Measurements from ENCODE around the gene KIRREL3. TPM values are rescaled to one million over a fixed set of nuclear protein-coding genes. Genes with fewer than 3 reads are reported as not detected.

KIRREL3 gene
- total and polyA plus RNA-seq, 2 experiments from 2014 or later: 16.1 to 35.6 TPM

DNA sequence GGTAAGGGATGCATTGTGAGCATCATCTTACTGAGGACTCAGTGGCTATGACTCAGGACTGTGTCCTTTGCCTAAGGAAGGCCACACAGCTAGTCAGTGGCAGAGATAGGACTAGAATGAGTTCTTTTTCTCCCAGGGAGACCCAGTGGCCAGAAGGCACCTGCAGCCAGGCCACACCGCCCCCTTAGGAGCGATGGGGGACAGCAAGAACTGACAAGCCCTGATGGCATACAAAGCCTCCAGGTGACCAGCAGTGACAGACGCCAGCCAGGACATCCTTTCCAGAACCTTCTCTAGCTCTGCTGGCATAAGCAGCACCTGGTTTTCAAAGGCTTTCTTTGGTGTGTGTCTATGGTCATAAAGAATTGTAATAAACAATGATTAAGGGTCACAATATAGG, 405.0 kb downstream of the KIRREL3 start:
- Histone ChIP-seq H2AFZ (no peak overlapping the region), H3K4me1 (ENCODE audit: insufficient read depth) (no peaks in the 10 kb centered on the region), H3K9me2 (ENCODE audit: insufficient read depth) (no peaks in the 10 kb centered on the region), H3K27me3 (replicated peaks; ENCODE audit: insufficient read depth) (no peaks in the 10 kb centered on the region), H3K9me3 (ENCODE audit: low read depth) (no peaks in the 10 kb centered on the region), H3K27ac (no peak overlapping the region), H4K20me1 (ENCODE audit: insufficient read depth) (no peaks in the 10 kb centered on the region), H3K4me2 (ENCODE audit: unreplicated experiment) (no peak overlapping the region), H3K36me3 (ENCODE audit: low read depth) (no peaks in the 10 kb centered on the region), H3F3A (ENCODE audit: insufficient read depth) (no peaks in the 10 kb centered on the region), H3K79me2 (ENCODE audit: insufficient read depth) (no peaks in the 10 kb centered on the region), H3K4me3 (no peak overlapping the region), H3K9ac (no peak overlapping the region)
- WGBS, 2 experiments (ENCODE audit: low coverage in 1 of 2, low lambda C conversion rate in 2 of 2, missing lambda C conversion rate in 2 of 2): 78 to 82% methylated on average over 3 of the region's 3 CpGs
- DNase-seq: no peak
- in situ Hi-C loops (cut with MboI): no loop called here
- TF ChIP-seq EZH2phosphoT487 (IDR thresholded peaks at IDR 0.05; ENCODE audit: insufficient read depth, low read depth) (no peak), EZH2 (IDR thresholded peaks at IDR 0.05; ENCODE audit: insufficient read depth, poor library complexity, severe bottlenecking) (no peak)

DNA sequence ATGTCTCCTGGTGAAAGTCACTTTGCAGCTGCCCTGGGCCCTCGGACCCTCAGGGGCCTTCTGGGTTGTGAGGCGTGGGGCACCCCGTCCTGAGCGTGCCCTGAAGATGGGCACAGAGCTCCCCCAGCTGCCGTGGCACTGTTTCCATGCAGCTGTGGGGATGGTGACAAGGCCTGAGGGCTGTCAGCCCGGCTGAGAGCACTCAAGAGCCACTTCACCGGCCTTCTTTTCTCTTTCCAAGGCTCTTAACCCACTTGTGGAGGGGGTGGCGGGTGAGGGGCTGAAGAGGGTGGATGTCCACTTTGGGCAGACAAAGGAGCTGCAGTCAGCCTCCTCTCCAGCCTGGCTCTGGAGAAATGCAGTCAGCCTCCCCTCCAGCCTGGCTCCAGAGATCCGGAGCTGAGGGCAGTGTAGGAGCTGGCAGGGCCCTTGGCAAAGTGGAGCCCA, 405.6 kb downstream of the KIRREL3 start:
- Histone ChIP-seq H3K79me2 (ENCODE audit: insufficient read depth) (no peaks in the 10 kb centered on the region), H3K27ac (no peak overlapping the region), H2AFZ (no peak overlapping the region), H4K20me1 (ENCODE audit: insufficient read depth) (no peaks in the 10 kb centered on the region), H3K27me3 (replicated peaks; ENCODE audit: insufficient read depth) (no peaks in the 10 kb centered on the region), H3K4me2 (ENCODE audit: unreplicated experiment) (no peak overlapping the region), H3K9me2 (ENCODE audit: insufficient read depth) (no peaks in the 10 kb centered on the region), H3K4me3 (no peak overlapping the region), H3K9ac (no peak overlapping the region), H3K4me1 (ENCODE audit: insufficient read depth) (no peaks in the 10 kb centered on the region), H3K9me3 (ENCODE audit: low read depth) (no peaks in the 10 kb centered on the region), H3F3A (ENCODE audit: insufficient read depth) (no peaks in the 10 kb centered on the region), H3K36me3 (ENCODE audit: low read depth) (no peaks in the 10 kb centered on the region)
- no peak for DNase-seq
- in situ Hi-C loops (cut with MboI): no loop called here
- 88 to 95% methylated on average over 9 of the region's 9 CpGs for WGBS, 2 experiments (ENCODE audit: low coverage in 1 of 2, low lambda C conversion rate in 2 of 2, missing lambda C conversion rate in 2 of 2)
- no peak for TF ChIP-seq EZH2phosphoT487 (IDR thresholded peaks at IDR 0.05; ENCODE audit: insufficient read depth, low read depth)
- TF ChIP-seq EZH2 (IDR thresholded peaks at IDR 0.05; ENCODE audit: insufficient read depth, poor library complexity, severe bottlenecking): no peak

DNA sequence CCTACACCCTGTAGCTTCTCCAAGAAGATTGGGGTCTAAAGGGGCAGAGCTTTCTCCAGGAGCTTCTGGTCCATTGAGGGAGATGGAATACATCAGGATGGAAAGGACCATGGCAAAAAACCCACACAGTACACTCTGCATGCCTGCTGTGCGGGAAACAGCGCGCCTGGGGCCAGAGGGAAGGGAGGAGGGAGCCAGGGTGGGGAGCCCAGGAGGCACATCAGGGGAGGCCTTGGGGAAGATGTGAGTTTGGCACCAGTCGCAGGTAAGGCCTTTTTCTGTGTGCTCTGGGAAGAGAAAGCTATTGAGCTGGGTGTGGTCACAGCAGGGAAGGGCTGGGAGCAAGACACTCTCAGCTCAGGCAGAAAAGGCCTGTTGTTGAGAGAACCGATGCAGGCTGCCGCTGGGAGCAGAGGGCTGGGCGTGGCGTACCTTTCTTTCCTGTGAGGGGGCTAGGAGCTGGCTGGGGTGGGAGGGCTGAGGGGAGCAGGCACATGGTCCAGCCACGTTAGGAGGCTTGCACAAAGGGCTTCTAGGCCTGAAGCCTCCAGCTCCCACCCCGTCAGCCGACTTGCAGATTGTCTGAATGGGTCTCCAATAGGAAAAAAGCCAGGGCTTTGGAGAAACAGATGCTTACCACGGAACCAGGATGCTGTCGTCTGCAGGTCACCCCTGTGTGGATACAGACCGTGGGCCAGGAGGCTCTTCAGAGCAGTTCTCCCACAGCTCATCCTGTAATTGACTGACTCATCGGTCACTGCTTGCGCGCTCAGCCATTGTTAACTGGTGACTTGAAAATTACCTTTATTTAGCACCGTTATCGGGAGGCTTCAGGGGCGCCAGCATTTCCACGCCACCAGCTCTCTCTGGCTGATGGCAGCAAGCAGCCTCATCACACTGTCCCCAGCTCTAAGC, 407.8 kb downstream of the KIRREL3 start:
- no peaks in the 10 kb centered on the region for H3K9me3 ChIP-seq (ENCODE audit: low read depth)
- no peak overlapping the region for H2AFZ ChIP-seq
- H3K4me2 ChIP-seq (ENCODE audit: unreplicated experiment): no peak overlapping the region
- H3K4me1 ChIP-seq (ENCODE audit: insufficient read depth): no peaks in the 10 kb centered on the region
- H3K27ac ChIP-seq: no peak overlapping the region
- no peak for TF ChIP-seq EZH2 (IDR thresholded peaks at IDR 0.05; ENCODE audit: insufficient read depth, poor library complexity, severe bottlenecking)
- TF ChIP-seq EZH2phosphoT487 (IDR thresholded peaks at IDR 0.05; ENCODE audit: insufficient read depth, low read depth): no peak
- 82 to 84% methylated on average over 21 of the region's 21 CpGs for WGBS, 2 experiments (ENCODE audit: low coverage in 1 of 2, low lambda C conversion rate in 2 of 2, missing lambda C conversion rate in 2 of 2)
- no peaks in the 10 kb centered on the region for H4K20me1 ChIP-seq (ENCODE audit: insufficient read depth)
- H3K9me2 ChIP-seq (ENCODE audit: insufficient read depth): no peaks in the 10 kb centered on the region
- H3K4me3 ChIP-seq: no peak overlapping the region
- DNase-seq: no peak
- no peaks in the 10 kb centered on the region for H3K36me3 ChIP-seq (ENCODE audit: low read depth)
- no peak overlapping the region for H3K9ac ChIP-seq
- in situ Hi-C loops (cut with MboI): no loop called here
- H3K79me2 ChIP-seq (ENCODE audit: insufficient read depth): no peaks in the 10 kb centered on the region
- H3K27me3 ChIP-seq (replicated peaks; ENCODE audit: insufficient read depth): no peaks in the 10 kb centered on the region
- H3F3A ChIP-seq (ENCODE audit: insufficient read depth): peaks cover under 1% of the 10 kb centered on the region; the same call in 1 of the 2 replicates

DNA sequence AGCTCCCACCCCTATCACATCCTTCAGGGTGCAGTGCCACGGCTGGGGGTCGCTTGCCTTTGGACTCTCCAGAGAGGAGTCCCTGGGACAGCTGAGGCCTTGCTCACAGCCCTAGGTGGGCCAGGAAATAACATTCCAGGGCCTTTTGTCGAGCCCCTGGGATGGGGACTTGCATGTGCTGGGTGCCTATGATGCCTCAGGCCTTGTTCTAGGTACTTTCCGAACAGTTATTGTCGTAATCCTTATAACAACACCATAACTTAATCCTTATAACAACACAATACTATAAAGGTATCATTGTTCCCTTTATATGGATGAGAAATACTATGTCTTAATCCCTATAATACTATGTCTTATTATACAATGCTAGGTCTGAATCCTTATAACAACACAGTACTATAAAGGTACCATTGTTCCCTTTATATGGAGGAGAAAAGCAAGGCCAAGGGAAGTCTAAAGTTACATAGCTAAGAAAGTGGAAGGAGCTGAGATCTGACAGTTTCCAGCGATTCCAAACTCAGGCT, 408.5 kb downstream of the KIRREL3 start:
- Histone ChIP-seq H3K79me2 (ENCODE audit: insufficient read depth) (no peaks in the 10 kb centered on the region), H2AFZ (no peak overlapping the region), H4K20me1 (ENCODE audit: insufficient read depth) (no peaks in the 10 kb centered on the region), H3K9ac (no peak overlapping the region), H3K4me3 (no peak overlapping the region), H3K27me3 (replicated peaks; ENCODE audit: insufficient read depth) (no peaks in the 10 kb centered on the region), H3K4me2 (ENCODE audit: unreplicated experiment) (no peak overlapping the region), H3F3A (ENCODE audit: insufficient read depth) (peaks cover 6% of the 10 kb centered on the region; the same call in 1 of the 2 replicates), H3K4me1 (ENCODE audit: insufficient read depth) (no peaks in the 10 kb centered on the region), H3K9me2 (ENCODE audit: insufficient read depth) (no peaks in the 10 kb centered on the region), H3K27ac (no peak overlapping the region), H3K36me3 (ENCODE audit: low read depth) (no peaks in the 10 kb centered on the region), H3K9me3 (ENCODE audit: low read depth) (no peaks in the 10 kb centered on the region)
- TF ChIP-seq EZH2 (IDR thresholded peaks at IDR 0.05; ENCODE audit: insufficient read depth, poor library complexity, severe bottlenecking): no peak
- no peak for TF ChIP-seq EZH2phosphoT487 (IDR thresholded peaks at IDR 0.05; ENCODE audit: insufficient read depth, low read depth)
- WGBS, 2 experiments (ENCODE audit: low coverage in 1 of 2, low lambda C conversion rate in 2 of 2, missing lambda C conversion rate in 2 of 2): 91 to 94% methylated on average over 6 of the region's 6 CpGs
- no peak for DNase-seq
- in situ Hi-C loops (cut with MboI): no loop called here
